Measurements from ENCODE around the gene ATF6B.

DNA sequence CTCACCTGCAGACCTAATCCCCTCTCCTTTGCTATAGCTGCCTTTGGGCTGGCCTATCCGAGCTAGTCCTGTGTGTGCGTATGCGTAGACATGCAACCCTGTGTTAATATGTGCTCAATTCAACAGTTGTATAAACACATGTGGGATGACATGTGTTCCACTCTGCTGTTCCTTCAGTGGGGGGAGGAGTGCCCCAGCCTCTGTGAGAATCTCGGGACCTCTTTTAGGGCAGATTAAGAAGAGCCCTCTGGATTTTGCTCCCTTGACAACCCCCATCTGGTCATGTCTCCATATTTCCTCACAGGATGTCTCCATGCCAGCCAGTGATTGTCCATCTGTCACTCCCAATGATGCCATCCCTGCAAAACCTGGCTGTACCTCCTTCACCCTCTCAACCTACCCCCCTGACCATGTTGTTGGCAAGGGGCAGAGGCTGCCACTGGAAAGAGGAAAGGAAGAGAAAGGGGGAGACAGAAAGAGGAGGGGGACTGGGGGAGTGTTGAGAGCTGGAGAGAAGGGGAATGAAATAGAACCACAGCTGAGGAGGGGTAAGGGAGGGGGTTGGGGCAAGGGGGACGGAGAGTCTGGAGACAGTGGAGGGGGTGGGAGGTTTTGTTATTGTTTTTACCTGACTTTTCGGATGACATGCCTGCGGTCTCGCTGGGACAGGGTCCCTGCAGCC lies 23.3 kb upstream of the ATF6B start:
- TF ChIP-seq, protein P1, sequence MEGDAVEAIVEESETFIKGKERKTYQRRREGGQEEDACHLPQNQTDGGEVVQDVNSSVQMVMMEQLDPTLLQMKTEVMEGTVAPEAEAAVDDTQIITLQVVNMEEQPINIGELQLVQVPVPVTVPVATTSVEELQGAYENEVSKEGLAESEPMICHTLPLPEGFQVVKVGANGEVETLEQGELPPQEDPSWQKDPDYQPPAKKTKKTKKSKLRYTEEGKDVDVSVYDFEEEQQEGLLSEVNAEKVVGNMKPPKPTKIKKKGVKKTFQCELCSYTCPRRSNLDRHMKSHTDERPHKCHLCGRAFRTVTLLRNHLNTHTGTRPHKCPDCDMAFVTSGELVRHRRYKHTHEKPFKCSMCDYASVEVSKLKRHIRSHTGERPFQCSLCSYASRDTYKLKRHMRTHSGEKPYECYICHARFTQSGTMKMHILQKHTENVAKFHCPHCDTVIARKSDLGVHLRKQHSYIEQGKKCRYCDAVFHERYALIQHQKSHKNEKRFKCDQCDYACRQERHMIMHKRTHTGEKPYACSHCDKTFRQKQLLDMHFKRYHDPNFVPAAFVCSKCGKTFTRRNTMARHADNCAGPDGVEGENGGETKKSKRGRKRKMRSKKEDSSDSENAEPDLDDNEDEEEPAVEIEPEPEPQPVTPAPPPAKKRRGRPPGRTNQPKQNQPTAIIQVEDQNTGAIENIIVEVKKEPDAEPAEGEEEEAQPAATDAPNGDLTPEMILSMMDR (IDR thresholded peaks at IDR 0.05) = no peak
- TF ChIP-seq POLR2A (IDR thresholded peaks at IDR 0.05) = no peak
- no peak for TF ChIP-seq EP300 (IDR thresholded peaks at IDR 0.05)
